ENCODE data around the gene CD79A. TPM values are rescaled to one million over a fixed set of nuclear protein-coding genes. Genes with fewer than 3 reads are reported as not detected.
A peak's percentile ranks its signal among the peaks of the same experiment; 100 is the strongest.

The CD79A gene
- total and polyA plus RNA-seq, 2 donors (not counting 3 experiments of a cell fraction or from before 2014, with no cell fraction given) = 0.32 TPM; not detected in 1

DNA sequence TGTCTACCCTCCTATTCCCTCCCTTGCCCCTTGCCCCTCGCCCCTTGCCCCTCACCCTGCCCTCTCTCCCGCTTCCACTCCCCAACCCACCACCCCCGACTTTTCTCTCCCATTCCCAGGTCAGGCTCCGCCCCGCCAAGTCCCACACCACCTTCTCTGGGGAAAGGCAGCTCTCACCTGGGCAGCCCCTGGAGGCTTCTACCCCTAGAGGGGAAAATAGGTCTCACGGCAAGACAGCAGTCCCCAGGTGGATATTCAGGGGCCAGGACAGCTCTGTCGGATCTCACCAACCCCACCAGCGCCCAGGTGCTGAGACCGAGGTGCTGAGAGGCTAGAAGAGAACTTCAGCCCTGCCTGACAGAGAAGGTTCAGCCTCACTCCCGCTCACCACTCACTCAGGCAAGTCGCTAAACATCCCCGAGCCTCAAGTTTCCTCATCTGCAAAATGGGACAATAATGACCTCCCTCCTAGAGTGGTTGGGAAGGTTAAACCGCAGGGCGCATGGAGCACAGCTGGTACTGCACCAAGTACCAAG, 52.5 kb downstream of the CD79A start:
- Histone ChIP-seq H3K27ac (ENCODE audit: insufficient read depth, low read depth, low read length) (no peak overlapping the region), H4K20me1 (replicated peaks; ENCODE audit: control insufficient read depth, extremely low read depth, insufficient read depth, low read length) (no peaks in the 10 kb centered on the region), H3K9me1 (replicated peaks; ENCODE audit: control insufficient read depth, extremely low read depth, insufficient read depth, low read length) (no peaks in the 10 kb centered on the region), H3K4me3 (replicated peaks in 1 of 3; ENCODE audit: insufficient read depth in 1 of 3, low read depth in 1 of 3, low read length in 3 of 3) (no peak overlapping the region), H3K9ac (replicated peaks; ENCODE audit: extremely low read depth, insufficient read depth, low read length) (no peak overlapping the region), H3K4me2 (ENCODE audit: insufficient read depth, low read length) (no peak overlapping the region), H2AFZ (ENCODE audit: low read depth, low read length) (no peak overlapping the region), H3K36me3 (ENCODE audit: control insufficient read depth in 2 of 2, extremely low read depth in 1 of 2, insufficient read depth in 2 of 2, low read length in 2 of 2) (no peaks in the 10 kb centered on the region), H3K9me3 (replicated peaks; ENCODE audit: control insufficient read depth, insufficient read depth, low read length) (no peaks in the 10 kb centered on the region), H3K27me3 (ENCODE audit: control insufficient read depth in 2 of 2, insufficient read depth in 2 of 2, low read length in 2 of 2) (peaks cover 67 to 70% of the 10 kb centered on the region in 2 experiments), H3K4me1 (ENCODE audit: control insufficient read depth, extremely low read depth, insufficient read depth, low read length) (no peaks in the 10 kb centered on the region), H3K79me2 (ENCODE audit: control insufficient read depth, insufficient read depth, low read length) (no peaks in the 10 kb centered on the region)
- intact Hi-C loops (cut with micrococcal nuclease) (no loop called here), dilution Hi-C loops (cut with MboI; ENCODE audit: extremely low pct_ligation_motif_present, low sequenced_read_pairs) (no loop called here)
- TF ChIP-seq JUN (IDR thresholded peaks at IDR 0.05; ENCODE audit: borderline replicate concordance, insufficient read depth, insufficient read length, low read depth) = no peak
- TF ChIP-seq EZH2 (IDR thresholded peaks at IDR 0.05; ENCODE audit: borderline replicate concordance, low read depth, low read length, severe bottlenecking) = peak; percentile 95
- TF ChIP-seq MAX (IDR thresholded peaks at IDR 0.05; ENCODE audit: insufficient read depth, insufficient read length) = no peak
- DNase-seq (ENCODE audit: low read depth, low spot score) (no peak), FAIRE-seq (no peak)
- no TSS peak for BruUV-seq (replicated peaks)
- ChIA-PET POLR2A (no interaction called here), CTCF (interaction anchor here (0.8 kb wide), 1 partner anchor 105 kb away, joined by 3 read pairs; no protein-coding TSS in a partner anchor)

GRCh38 chr19:41930322-41930722, 53.2 kb downstream of the CD79A start:
- CTCF ChIA-PET = interaction anchor here (0.8 kb wide), 1 partner anchor 105 kb away, joined by 3 read pairs; no protein-coding TSS in a partner anchor
- BruUV-seq (replicated peaks) = no TSS peak
- no peaks in the 10 kb centered on the region for H3K36me3 ChIP-seq (ENCODE audit: control insufficient read depth in 2 of 2, extremely low read depth in 1 of 2, insufficient read depth in 2 of 2, low read length in 2 of 2)
- peaks cover 70 to 74% of the 10 kb centered on the region in 2 experiments for H3K27me3 ChIP-seq (ENCODE audit: control insufficient read depth in 2 of 2, insufficient read depth in 2 of 2, low read length in 2 of 2)
- dilution Hi-C loops (cut with MboI; ENCODE audit: extremely low pct_ligation_motif_present, low sequenced_read_pairs) (no loop called here), intact Hi-C loops (cut with micrococcal nuclease) (no loop called here)
- H3K9me3 ChIP-seq (replicated peaks; ENCODE audit: control insufficient read depth, insufficient read depth, low read length) = no peaks in the 10 kb centered on the region
- H4K20me1 ChIP-seq (replicated peaks; ENCODE audit: control insufficient read depth, extremely low read depth, insufficient read depth, low read length) = no peaks in the 10 kb centered on the region
- no peak overlapping the region for H3K27ac ChIP-seq (ENCODE audit: insufficient read depth, low read depth, low read length)
- H3K79me2 ChIP-seq (ENCODE audit: control insufficient read depth, insufficient read depth, low read length) = no peaks in the 10 kb centered on the region
- DNase-seq (ENCODE audit: low read depth, low spot score) = no peak
- H3K4me1 ChIP-seq (ENCODE audit: control insufficient read depth, extremely low read depth, insufficient read depth, low read length) = no peaks in the 10 kb centered on the region
- FAIRE-seq = no peak
- H3K4me3 ChIP-seq (replicated peaks in 1 of 3; ENCODE audit: insufficient read depth in 1 of 3, low read depth in 1 of 3, low read length in 3 of 3) = no peak overlapping the region
- POLR2A ChIA-PET = no interaction called here
- no peaks in the 10 kb centered on the region for H3K9me1 ChIP-seq (replicated peaks; ENCODE audit: control insufficient read depth, extremely low read depth, insufficient read depth, low read length)
- H3K9ac ChIP-seq (replicated peaks; ENCODE audit: extremely low read depth, insufficient read depth, low read length) = no peak overlapping the region
- TF ChIP-seq POLR2A (IDR thresholded peaks at IDR 0.05; ENCODE audit: low read depth, low read length) (no peak), MYC (IDR thresholded peaks at IDR 0.05; ENCODE audit: low read depth, low read length) (no peak), CTCF (IDR thresholded peaks at IDR 0.05; ENCODE audit: extremely low read depth in 1 of 2, insufficient read depth in 1 of 2, low read depth in 1 of 2, low read length in 2 of 2) (no peak), MAX (IDR thresholded peaks at IDR 0.05; ENCODE audit: insufficient read depth, insufficient read length) (no peak), GATA2 (IDR thresholded peaks at IDR 0.05; ENCODE audit: insufficient read depth, insufficient read length, low read depth, low read length) (no peak), FOS (IDR thresholded peaks at IDR 0.05; ENCODE audit: borderline replicate concordance, insufficient read depth, low read length) (no peak), POLR2AphosphoS5 (IDR thresholded peaks at IDR 0.05; ENCODE audit: insufficient read depth, low read depth, low read length) (no peak), JUN (IDR thresholded peaks at IDR 0.05; ENCODE audit: borderline replicate concordance, insufficient read depth, insufficient read length, low read depth) (no peak), EZH2 (IDR thresholded peaks at IDR 0.05; ENCODE audit: borderline replicate concordance, low read depth, low read length, severe bottlenecking) (no peak)
- H3K4me2 ChIP-seq (ENCODE audit: insufficient read depth, low read length) = no peak overlapping the region
- H2AFZ ChIP-seq (ENCODE audit: low read depth, low read length) = no peak overlapping the region
